ENCODE results near the gene RAB40C. TPM values are rescaled to one million over a fixed set of nuclear protein-coding genes. Genes with fewer than 3 reads are reported as not detected.

The RAB40C gene
- total RNA-seq, 2 donors from 2014 or later, result 12.9 TPM

DNA sequence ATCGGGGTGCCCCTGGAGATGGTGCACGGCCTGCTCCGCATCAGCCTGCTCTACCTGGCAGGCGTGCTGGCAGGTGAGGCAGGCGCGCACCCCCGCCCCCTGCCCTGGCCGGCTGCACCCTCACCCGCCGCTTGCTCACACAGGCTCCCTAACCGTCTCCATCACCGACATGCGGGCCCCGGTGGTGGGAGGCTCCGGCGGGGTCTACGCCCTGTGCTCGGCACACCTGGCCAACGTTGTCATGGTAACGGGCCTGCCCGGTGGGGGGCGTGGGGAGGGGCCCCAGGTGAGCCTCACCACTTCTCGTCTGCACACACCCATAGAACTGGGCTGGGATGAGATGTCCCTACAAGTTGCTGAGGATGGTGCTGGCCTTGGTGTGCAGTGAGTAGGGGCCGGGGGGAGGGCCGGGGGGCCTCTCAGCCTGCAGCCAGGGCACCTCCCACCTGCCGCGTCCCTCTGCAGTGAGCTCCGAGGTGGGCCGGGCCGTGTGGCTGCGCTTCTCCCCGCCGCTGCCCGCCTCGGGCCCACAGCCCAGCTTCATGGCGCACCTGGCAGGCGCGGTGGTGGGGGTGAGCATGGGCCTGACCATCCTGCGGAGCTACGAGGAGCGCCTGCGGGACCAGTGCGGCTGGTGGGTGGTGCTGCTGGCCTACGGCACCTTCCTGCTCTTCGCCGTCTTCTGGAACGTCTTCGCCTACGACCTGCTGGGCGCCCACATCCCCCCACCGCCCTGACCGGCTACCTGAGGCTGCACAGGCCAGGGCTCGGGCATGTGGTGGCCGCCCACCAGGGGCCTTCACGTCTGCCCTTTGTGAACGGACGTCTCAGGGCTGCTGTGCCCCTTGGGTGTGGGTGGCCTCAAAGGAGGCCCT is 87.7 kb downstream of the RAB40C start:
- no peak for ATAC-seq (replicated peaks)
- Mint-ChIP-seq H3K4me3 (no peak overlapping the region), H3K27me3 (no peaks in the 10 kb centered on the region), H3K9me3 (no peaks in the 10 kb centered on the region), H3K27ac (no peak overlapping the region), H3K36me3 (ENCODE audit: low read depth) (peaks cover 32% of the 10 kb centered on the region), H3K4me1 (peaks cover 3% of the 10 kb centered on the region)

DNA sequence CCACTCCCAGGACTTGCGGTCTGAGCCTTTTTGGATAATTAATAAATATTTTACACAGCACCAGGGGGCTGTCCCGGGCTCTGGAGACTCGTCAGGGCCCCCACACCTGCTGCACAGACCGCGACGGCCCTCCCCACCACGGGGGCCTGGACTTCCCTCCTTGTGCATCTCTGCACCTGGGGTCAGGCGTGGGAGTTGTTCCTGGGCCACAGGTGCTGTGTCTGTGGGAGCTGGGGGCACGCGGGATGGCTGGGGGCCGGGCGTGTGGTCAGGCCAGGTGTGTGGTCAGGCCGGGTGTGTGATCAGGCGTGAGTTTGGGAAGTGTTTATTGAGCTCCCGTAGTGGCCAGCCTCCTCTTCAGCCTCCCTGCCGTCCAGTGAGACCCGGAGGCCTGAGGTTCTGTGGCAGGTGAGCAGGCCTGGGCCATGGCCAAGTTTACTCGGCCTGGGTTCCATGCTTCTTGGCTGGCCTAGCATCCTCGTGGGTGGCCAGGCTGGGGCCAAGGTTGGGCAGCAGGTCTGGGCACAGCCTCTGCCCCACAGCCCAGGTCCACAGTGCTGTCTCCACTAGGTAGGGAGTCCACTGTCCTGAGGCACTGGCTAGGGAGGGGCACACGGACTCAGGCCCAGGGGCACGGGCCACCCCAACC is 88.5 kb downstream of the RAB40C start:
- ATAC-seq (replicated peaks), result no peak
- Mint-ChIP-seq H3K9me3 (no peaks in the 10 kb centered on the region), H3K36me3 (ENCODE audit: low read depth) (peaks cover 32% of the 10 kb centered on the region), H3K4me3 (peak overlapping the region; percentile 73), H3K4me1 (peaks cover 4% of the 10 kb centered on the region), H3K27ac (no peak overlapping the region), H3K27me3 (no peaks in the 10 kb centered on the region)

Other genes starting within 250 kb of the RAB40C start
- gene AXIN1, start 237.3 kb upstream of the RAB40C start, total RNA-seq, result 10 to 100 TPM; 16.2 to 18.4 TPM
- gene MRPL28, start 219.5 kb upstream of the RAB40C start, total RNA-seq, result 10 to 100 TPM; 63.4 to 86.2 TPM
- 10 to 100 TPM; 25.6 to 26.1 TPM for gene PGAP6, start 208.1 kb upstream of the RAB40C start, total RNA-seq
- gene NME4, start 192.9 kb upstream of the RAB40C start, total RNA-seq, result 10 to 100 TPM; 21.8 to 41.9 TPM
- gene DECR2, start 188.2 kb upstream of the RAB40C start, total RNA-seq, result 10 to 100 TPM; 12.0 to 12.7 TPM
- 10 to 100 TPM; 26.9 to 28.3 TPM for gene RAB11FIP3, start 164.4 kb upstream of the RAB40C start, total RNA-seq
- 100 to 1,000 TPM in 1 of 2 donors, 10 to 100 TPM in 1; 61.1 to 117 TPM for gene CAPN15, start 62.4 kb upstream of the RAB40C start, total RNA-seq
- not detected for gene PRR35, start 29.7 kb upstream of the RAB40C start, total RNA-seq
- gene NHLRC4, start 23.1 kb upstream of the RAB40C start, total RNA-seq, result 1 to 10 TPM in 1 of 2 donors, under 1 TPM in 1; 0.80 to 1.1 TPM
- 10 to 100 TPM; 28.0 to 34.2 TPM for gene PIGQ, start 20.1 kb upstream of the RAB40C start, total RNA-seq
- under 1 TPM; 0.45 to 0.53 TPM for gene WFIKKN1, start 40.9 kb downstream of the RAB40C start, total RNA-seq
- gene METTL26, start 46.2 kb downstream of the RAB40C start, total RNA-seq, result 100 to 1,000 TPM in 1 of 2 donors, 10 to 100 TPM in 1; 87.4 to 115 TPM
- 10 to 100 TPM; 29.2 to 54.5 TPM for gene MCRIP2, start 51.8 kb downstream of the RAB40C start, total RNA-seq
- gene WDR90, start 59.3 kb downstream of the RAB40C start, total RNA-seq, result 10 to 100 TPM; 50.7 to 93.9 TPM
- 100 to 1,000 TPM; 134 to 149 TPM for gene RHOT2, start 78.1 kb downstream of the RAB40C start, total RNA-seq
- 1 to 10 TPM; 2.9 to 5.4 TPM for gene RHBDL1, start 85.6 kb downstream of the RAB40C start, total RNA-seq
- 10 to 100 TPM; 47.5 to 98.2 TPM for gene STUB1, start 90.3 kb downstream of the RAB40C start, total RNA-seq
- gene JMJD8, start 94.3 kb downstream of the RAB40C start, total RNA-seq, result 10 to 100 TPM; 16.8 to 26.8 TPM
- gene WDR24, start 100.3 kb downstream of the RAB40C start, total RNA-seq, result 10 to 100 TPM; 15.6 to 18.7 TPM
- 10 to 100 TPM in 1 of 2 donors, 1 to 10 TPM in 1; 6.4 to 23.6 TPM for gene FBXL16, start 115.7 kb downstream of the RAB40C start, total RNA-seq
- gene METRN, start 125.1 kb downstream of the RAB40C start, total RNA-seq, result 1 to 10 TPM; 4.5 to 8.4 TPM
- 10 to 100 TPM; 13.5 to 22.4 TPM for gene ANTKMT, start 131.1 kb downstream of the RAB40C start, total RNA-seq
- gene CCDC78, start 136.4 kb downstream of the RAB40C start, total RNA-seq, result 1 to 10 TPM; 4.3 to 4.4 TPM
- gene HAGHL, start 137.0 kb downstream of the RAB40C start, total RNA-seq, result 10 to 100 TPM in 1 of 2 donors, 1 to 10 TPM in 1; 9.2 to 14.0 TPM
- 10 to 100 TPM; 39.2 to 47.1 TPM for gene CIAO3, start 150.9 kb downstream of the RAB40C start, total RNA-seq
- gene MSLN, start 170.7 kb downstream of the RAB40C start, total RNA-seq, result not detected
- gene RPUSD1, start 198.3 kb downstream of the RAB40C start, total RNA-seq, result 10 to 100 TPM; 13.2 to 40.6 TPM
- gene CHTF18, start 198.6 kb downstream of the RAB40C start, total RNA-seq, result 10 to 100 TPM; 65.4 to 87.1 TPM
- gene GNG13, start 210.7 kb downstream of the RAB40C start, total RNA-seq, result not detected

All from activated T-helper 17 cell treated with anti-CD3 and anti-CD28 coated beads, Interleukin-2, amount 50 U/mL, for 72 hours (primary cell).